ENCODE results near the gene ANXA5. TPM values are rescaled to one million over a fixed set of nuclear protein-coding genes. Genes with fewer than 3 reads are reported as not detected.

The ANXA5 gene
- total and polyA plus RNA-seq, 8 donors, result 70.2 to 210 (median 126) TPM

DNA sequence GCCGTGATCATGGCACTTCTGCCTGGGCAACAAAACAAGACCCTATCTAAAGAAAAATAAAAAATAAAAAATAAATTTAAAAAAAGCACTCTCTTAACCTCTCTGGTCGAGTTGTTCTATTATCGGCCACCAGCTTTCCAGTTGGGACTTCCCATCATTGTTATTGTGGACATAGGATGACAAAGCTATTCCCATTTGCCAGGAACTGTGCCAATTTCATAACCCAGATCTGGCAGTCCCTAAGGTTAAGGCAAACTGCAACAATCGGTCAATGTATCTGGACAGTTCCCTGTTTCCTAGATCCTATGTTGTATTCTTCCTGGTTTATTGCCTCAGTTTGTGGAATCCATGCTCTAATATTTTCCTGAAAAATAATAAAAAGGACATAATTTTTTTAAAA, 17.8 kb upstream of the ANXA5 start:
- FAIRE-seq, result no peak
- intact Hi-C loops (cut with DNase I), result no loop called here
- H3K4me3 ChIP-seq, result no peak overlapping the region
- H3K36me3 ChIP-seq, result no peaks in the 10 kb centered on the region
- H3K27ac ChIP-seq, result no peak overlapping the region
- no peak for DNase-seq
- H3K4me1 ChIP-seq, result no peaks in the 10 kb centered on the region
- no peaks in the 10 kb centered on the region for H3K9me3 ChIP-seq
- TF ChIP-seq, protein P1, sequence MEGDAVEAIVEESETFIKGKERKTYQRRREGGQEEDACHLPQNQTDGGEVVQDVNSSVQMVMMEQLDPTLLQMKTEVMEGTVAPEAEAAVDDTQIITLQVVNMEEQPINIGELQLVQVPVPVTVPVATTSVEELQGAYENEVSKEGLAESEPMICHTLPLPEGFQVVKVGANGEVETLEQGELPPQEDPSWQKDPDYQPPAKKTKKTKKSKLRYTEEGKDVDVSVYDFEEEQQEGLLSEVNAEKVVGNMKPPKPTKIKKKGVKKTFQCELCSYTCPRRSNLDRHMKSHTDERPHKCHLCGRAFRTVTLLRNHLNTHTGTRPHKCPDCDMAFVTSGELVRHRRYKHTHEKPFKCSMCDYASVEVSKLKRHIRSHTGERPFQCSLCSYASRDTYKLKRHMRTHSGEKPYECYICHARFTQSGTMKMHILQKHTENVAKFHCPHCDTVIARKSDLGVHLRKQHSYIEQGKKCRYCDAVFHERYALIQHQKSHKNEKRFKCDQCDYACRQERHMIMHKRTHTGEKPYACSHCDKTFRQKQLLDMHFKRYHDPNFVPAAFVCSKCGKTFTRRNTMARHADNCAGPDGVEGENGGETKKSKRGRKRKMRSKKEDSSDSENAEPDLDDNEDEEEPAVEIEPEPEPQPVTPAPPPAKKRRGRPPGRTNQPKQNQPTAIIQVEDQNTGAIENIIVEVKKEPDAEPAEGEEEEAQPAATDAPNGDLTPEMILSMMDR (IDR thresholded peaks at IDR 0.05), result no peak
- ATAC-seq, result no peak
- WGBS, 2 donors, result 58 to 84% methylated on average over 4 of the region's 4 CpGs
- no peaks in the 10 kb centered on the region for H3K27me3 ChIP-seq

DNA sequence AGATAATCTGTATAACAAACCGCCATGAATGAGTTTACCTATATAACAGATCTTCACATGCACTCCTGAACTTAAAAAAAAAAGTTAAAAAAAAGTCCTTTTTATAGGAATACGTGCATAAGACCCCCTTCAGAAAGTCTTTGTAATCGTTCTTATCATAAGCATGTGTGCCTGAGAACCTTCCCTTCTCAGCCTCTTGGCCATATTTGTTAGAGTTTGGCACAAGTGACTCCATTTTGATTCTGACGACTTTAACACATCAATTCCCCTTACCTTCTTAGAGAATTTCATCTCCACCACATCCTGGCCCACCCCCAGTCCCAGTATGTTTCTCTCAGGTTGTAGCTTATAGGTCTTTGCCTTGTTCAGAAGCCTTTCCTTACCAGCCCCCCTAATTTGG, 16.0 kb upstream of the ANXA5 start:
- intact Hi-C loops (cut with DNase I), result no loop called here
- no peak for ATAC-seq

DNA sequence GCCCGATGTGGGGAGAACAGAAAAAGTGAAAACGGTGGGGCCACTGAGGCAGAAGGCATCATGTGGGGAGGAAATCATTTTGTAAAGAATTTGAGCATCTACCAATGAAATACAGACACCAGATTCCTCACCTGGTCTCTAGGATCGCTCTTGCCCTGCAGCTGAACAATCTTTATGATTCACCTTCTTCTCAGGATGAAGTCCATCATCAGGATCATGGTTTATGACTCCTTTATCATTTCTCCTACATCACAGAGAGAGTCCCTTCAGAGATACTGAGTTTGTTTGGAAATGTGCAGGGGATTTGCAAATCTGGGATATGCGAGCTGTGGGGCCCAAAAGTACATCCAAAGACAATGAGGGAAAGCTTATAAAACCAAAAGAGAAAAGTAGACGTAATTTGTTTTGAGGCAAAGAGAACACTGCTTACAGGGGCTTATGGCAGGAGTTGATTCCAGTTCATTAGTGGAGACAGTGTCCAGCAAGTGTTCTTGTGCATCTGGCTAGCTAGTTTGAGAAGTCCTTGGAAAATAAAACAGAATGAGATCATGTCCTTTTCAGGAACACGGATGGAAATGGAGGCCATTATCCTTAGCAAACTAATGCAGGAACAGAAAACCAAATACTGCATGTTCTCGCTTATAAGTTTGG, 15.3 kb upstream of the ANXA5 start:
- Histone ChIP-seq H3K4me3 (no peak overlapping the region), H3K9me3 (no peaks in the 10 kb centered on the region), H3K27me3 (no peaks in the 10 kb centered on the region), H3K36me3 (no peaks in the 10 kb centered on the region), H3K4me1 (no peaks in the 10 kb centered on the region), H3K27ac (peak overlapping the region in 2 of 4 donors; percentile 15 to 17)
- peak in 2 of 4 donors; percentile 21 to 33 for ATAC-seq
- no peak for DNase-seq
- no peak for FAIRE-seq
- intact Hi-C loops (cut with DNase I), result no loop called here
- TF ChIP-seq, protein P1 (IDR thresholded peaks at IDR 0.05), result no peak
- 60 to 68% methylated on average over 7 of the region's 7 CpGs for WGBS, 2 donors

More for the DNA sequence above, 16.0 kb upstream of the ANXA5 start:
- no peaks in the 10 kb centered on the region for H3K9me3 ChIP-seq
- no peak overlapping the region for H3K4me3 ChIP-seq
- no peaks in the 10 kb centered on the region for H3K27me3 ChIP-seq
- TF ChIP-seq, protein P1 (IDR thresholded peaks at IDR 0.05), result no peak
- FAIRE-seq (no peak), DNase-seq (no peak)
- H3K4me1 ChIP-seq, result no peaks in the 10 kb centered on the region
- WGBS, 2 donors, result 61 to 72% methylated on average over 4 of the region's 4 CpGs
- H3K27ac ChIP-seq, result no peak overlapping the region
- H3K36me3 ChIP-seq, result no peaks in the 10 kb centered on the region

DNA sequence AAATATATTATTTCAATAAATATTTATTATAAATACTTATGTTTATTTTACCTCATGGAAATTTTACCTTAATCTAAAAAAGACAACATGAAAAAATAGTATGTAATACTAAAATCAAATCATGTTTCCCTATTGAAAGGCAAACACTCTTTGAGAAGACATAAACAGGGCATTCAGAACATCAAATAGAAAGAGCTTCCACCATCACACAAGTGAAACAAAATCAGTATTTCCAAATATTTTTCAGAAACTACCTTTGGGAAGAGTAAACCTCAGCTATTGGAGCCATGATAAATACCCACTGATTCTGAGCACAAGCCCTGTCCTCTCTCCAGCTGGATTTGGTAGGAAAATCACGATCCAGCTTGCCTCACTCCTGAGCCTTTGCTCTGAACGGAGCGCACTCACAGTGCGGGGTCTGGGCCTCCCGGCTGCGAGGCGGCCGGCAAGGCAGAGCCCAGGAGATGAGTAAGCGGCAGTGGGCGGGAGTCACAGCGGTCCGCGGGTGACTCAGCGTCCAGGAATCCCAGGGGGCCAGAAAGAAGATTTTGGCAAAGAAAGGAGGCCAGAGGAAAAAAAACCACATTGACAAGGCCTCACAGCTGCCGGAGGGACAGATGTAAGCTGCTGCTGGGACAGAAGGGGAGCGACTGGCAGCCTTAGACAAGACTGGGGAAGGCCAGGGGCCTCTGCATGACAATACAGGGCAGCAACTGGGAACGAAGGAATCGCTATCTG, 14.7 kb upstream of the ANXA5 start:
- intact Hi-C loops (cut with DNase I), result no loop called here
- Histone ChIP-seq H3K4me3 (no peak overlapping the region), H3K9me3 (no peaks in the 10 kb centered on the region), H3K36me3 (no peaks in the 10 kb centered on the region), H3K27me3 (no peaks in the 10 kb centered on the region), H3K4me1 (no peaks in the 10 kb centered on the region), H3K27ac (peak overlapping the region in 2 of 4 donors; percentile 15 to 17)
- TF ChIP-seq, protein P1 (IDR thresholded peaks at IDR 0.05), result no peak
- ATAC-seq (peak; percentile 74 to 96 (median 94)), FAIRE-seq (no peak), DNase-seq (peak; percentile 33 to 65 (median 52))
- 24 to 33% methylated on average over 18 of the region's 18 CpGs for WGBS, 2 donors

Measured in pancreas (tissue), 10 donors.